Measurements from ENCODE around the gene CELA2A. TPM values are rescaled to one million over a fixed set of nuclear protein-coding genes. Genes with fewer than 3 reads are reported as not detected.
A peak's percentile ranks its signal among the peaks of the same experiment; 100 is the strongest.
"Not testable (repeated sequence)": the region's sequence is repeated elsewhere in the genome, so short reads cannot be mapped to it uniquely, and the experiment has no call there.

CELA2A gene
- total RNA-seq, 1 donor from 2014 or later: 1.8 TPM

GRCh38 chr1:15500184-15501178 is 43.9 kb downstream of the CELA2A start:
- DNase-seq (ENCODE audit: low spot score): no peak

- DNase-seq (ENCODE audit: low spot score): peak; percentile 35
Observed at GRCh38 chr1:15501208-15502032, 44.9 kb downstream of the CELA2A start.

DNA sequence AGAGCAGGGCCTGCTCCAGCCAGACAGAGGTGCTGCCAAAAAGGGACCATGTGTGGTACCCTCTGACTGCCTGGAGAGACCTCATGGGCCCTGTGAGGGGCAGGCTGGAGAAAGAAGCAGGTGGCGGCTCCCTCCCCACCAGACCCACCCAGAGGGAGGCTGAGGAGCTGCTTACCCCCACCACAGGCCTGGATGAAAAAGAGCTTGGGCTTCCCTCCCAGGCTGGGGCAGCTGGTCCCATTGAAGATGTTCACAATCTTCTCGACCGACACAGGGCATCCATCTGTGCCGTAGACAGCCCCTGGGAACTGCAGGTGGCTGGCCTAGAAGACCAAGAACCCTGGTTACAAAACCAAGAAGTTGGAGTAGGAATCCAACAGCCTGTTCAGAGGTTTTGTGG is 47.9 kb downstream of the CELA2A start:
- no peak for DNase-seq (ENCODE audit: low spot score)

DNA sequence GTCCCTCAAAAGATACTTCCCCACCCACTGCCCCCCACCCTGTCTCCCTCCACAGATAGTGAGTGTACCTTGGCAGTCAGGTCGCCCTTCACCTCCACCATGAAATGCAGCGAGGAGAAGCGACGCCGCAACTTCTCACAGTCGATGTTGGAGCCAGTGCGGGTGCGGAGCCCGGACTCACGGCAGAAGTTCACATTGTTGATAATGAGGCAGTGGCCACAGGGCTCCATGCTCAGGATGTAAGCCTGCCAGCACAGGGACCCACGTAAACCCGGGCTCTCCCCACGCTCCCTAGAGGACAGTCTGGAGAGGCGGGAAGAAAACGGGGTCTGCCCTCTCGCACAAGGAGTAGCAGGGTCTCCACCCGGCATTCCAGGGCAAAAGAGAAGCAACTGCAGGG is 50.3 kb downstream of the CELA2A start:
- no peak for DNase-seq (ENCODE audit: low spot score)

DNA sequence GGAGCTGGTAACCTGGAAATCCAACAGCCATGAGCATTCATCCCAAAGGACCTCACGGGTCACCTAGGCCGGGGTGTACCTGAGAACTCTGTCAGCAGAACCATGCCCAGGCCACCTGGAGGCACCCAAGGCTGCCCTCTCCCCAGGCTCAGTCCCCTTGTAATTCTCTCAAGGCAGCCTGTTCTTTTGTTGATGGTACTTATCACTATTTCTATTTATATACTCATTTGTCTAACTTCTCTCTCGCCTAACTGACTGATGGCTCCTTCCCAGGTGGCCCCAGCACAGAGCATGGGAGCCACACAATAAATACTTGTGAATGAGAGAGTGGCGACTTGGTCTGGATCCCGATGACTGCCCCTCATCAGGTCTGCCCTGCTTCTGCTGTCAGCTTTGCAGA is 50.7 kb downstream of the CELA2A start:
- no peak for DNase-seq (ENCODE audit: low spot score)

GRCh38 chr1:15508700-15509487 is 52.4 kb downstream of the CELA2A start:
- no peak for DNase-seq (ENCODE audit: low spot score)

- DNase-seq (ENCODE audit: low spot score): no peak
Observed at GRCh38 chr1:15509586-15509985, 53.1 kb downstream of the CELA2A start.

GRCh38 chr1:15510611-15511405 is 54.3 kb downstream of the CELA2A start:
- DNase-seq (ENCODE audit: low spot score): no peak

DNA sequence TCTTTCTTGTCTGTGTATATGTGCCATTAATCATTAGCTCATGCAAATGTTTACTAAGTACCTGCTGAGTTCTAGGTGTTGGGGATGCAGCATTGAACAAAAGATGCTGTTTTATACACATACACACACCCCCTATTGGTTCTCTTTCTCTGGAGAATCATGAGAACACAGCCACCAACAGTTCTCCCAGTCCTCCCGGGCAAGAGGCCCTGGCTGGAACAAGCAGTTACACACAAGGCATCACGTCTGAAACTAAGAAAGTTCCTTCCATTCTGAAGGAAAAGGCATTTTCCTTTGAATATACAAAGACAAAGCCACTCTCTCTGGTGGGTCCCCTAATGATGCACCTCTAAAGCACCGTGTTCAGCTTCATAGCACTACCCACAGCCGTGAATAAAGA is 56.7 kb downstream of the CELA2A start:
- no peak for DNase-seq (ENCODE audit: low spot score)

DNA sequence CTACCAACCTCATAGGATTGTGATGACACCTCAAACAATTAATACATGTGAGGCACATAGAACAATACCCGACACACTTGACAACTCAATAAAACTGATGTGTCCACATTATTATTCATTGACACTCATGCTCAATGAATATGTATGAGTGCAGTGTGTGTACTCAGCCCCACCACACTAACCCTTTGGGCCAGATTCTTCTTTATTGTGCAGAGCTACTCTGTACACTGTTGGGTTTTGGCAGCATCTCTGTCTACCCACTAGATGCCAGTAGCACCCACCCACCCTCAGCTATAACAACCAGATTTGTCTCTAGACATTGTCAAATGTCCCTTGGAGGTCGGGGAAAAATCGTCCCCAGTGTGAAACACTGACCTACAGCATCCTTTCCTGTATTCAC is 57.4 kb downstream of the CELA2A start:
- DNase-seq (ENCODE audit: low spot score): no peak

DNA sequence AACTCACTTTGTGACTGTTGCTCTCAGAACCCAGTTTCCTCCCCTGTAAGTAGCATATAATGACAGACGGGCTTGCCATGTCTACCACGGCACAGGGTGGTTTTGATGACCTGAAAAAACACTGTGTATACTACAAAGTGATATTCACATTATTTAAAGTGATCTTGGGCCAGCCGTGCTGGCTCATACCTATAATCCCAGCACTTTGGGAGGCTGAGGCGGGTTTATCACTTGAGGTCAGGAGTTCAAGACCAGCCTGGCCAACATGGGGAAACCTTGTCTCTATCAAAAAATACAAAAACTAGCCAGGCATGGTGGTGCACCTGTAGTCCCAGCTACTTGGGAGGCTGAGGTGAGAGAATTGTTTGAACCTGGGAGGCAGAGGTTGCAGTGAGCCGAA is 58.0 kb downstream of the CELA2A start:
- not testable (repeated sequence) for DNase-seq (ENCODE audit: low spot score)

DNA sequence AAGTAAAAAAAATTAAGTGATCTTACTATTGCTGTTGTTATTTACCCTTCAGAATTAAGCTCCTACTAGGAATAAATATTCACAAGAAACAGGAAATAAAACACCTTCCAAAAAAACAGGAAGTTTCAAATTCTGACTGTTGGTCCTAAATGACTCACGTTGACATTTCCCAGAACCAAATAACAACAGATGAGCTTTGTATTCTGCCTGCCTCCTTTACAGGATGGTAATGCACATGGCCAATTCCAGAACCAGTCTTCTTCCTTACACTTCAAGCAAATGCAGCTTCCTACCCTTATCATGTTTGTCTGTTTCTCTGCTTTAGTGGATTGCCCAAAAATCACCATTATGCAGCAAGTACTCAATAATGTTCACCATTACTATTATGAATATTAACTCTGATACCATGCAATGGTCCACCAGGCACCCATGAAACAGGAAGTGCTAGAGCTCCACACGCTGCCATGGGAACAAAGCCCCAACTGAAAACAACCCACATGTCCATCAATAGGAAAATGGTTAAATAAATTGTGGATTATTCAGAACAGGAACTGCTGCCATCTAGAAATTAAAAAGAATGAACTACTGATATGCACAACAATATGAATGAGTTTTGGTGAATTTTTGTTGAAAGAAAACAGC is 58.6 kb downstream of the CELA2A start:
- no peak for DNase-seq (ENCODE audit: low spot score)

DNA sequence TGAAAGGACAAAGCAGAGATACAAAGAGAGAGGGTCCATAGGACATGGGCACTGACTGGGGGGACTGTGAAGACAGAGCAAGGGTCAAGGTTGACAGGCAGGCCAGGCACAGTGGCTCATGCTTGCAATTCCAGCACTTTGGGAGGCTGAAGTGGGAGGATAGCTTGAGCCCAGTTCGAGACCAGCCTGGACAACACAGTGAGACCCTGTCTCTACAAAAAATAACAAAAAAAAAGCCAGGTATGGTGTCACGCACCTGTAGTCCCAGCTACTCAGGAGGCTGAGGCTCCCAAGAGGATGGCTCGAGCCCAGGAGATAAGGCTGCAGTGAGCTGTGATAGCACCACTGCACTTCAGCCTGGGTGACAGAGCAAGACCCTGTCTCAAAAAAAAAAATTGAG is 63.1 kb downstream of the CELA2A start:
- no peak for DNase-seq (ENCODE audit: low spot score)

GRCh38 chr1:15521206-15521906 is 64.8 kb downstream of the CELA2A start:
- DNase-seq (ENCODE audit: low spot score): not testable (repeated sequence)

Other genes with a start within 250 kb of the CELA2A start
- gene FHAD1, start 209.5 kb upstream of the CELA2A start, total RNA-seq: 1.7 TPM
- 108 TPM for gene EFHD2, start 46.8 kb upstream of the CELA2A start, total RNA-seq
- gene CTRC, start 18.3 kb upstream of the CELA2A start, total RNA-seq: 5.3 TPM
- 0.35 TPM for gene CELA2B, start 19.4 kb downstream of the CELA2A start, total RNA-seq
- gene CASP9, start 67.5 kb downstream of the CELA2A start, total RNA-seq: 26.6 TPM
- gene DNAJC16, start 70.1 kb downstream of the CELA2A start, total RNA-seq: 30.0 TPM
- gene AGMAT, start 128.3 kb downstream of the CELA2A start, total RNA-seq: 2.8 TPM
- 45.2 TPM for gene DDI2, start 160.7 kb downstream of the CELA2A start, total RNA-seq
- 71.2 TPM for gene PLEKHM2, start 227.6 kb downstream of the CELA2A start, total RNA-seq

Measured in mucosa of gallbladder (tissue), 1 donor.